H1 (cell line): ENCODE results near the gene TNF. TPM values are rescaled to one million over a fixed set of nuclear protein-coding genes. Genes with fewer than 3 reads are reported as not detected.

ENCODE experiments used
- CBX8 ChIP-seq: fragments of 300-800, 300-1000 bp; sonication (generic); IDR thresholded peaks from 2 replicates; pipeline ENCODE4 v1.7.1; 2016; ENCODE audit warnings: low read depth, low read length, borderline replicate concordance
- CEBPB ChIP-seq: IDR thresholded peaks from 2 replicates; pipeline ENCODE4 v1.6.1; 2012; ENCODE audit warnings: low read depth, low read length
- CHD2 ChIP-seq: IDR thresholded peaks from 2 replicates; pipeline ENCODE4 v1.6.1; 2012; ENCODE audit warnings: low read length, improper control_type of control experiment
- EGR1 ChIP-seq: IDR thresholded peaks from 2 replicates; pipeline ENCODE4 v1.6.1; 2011; ENCODE audit warnings: low read depth, low read length, borderline replicate concordance
- EZH2 ChIP-seq: fragments of 200-600 bp; sonication (generic); IDR thresholded peaks from 2 replicates; pipeline ENCODE4 v1.7.1; 2012; ENCODE audit warnings: low read depth, mild to moderate bottlenecking, moderate library complexity, low read length, inconsistent platforms; ENCODE audit not compliant: severe bottlenecking
- GABPA ChIP-seq: IDR thresholded peaks from 2 replicates; pipeline ENCODE4 v1.6.1; 2011; ENCODE audit warnings: mild to moderate bottlenecking, low read length, moderate library complexity, borderline replicate concordance; ENCODE audit not compliant: insufficient read depth
- KDM4A ChIP-seq: IDR thresholded peaks from one replicate; pipeline ENCODE4 v1.7.1; 2012; ENCODE audit warnings: low read depth, mild to moderate bottlenecking, moderate library complexity, low read length, inconsistent platforms; ENCODE audit not compliant: severe bottlenecking
- PHF8 ChIP-seq: fragments of 200-600 bp; sonication (generic); conservative IDR thresholded peaks from 2 replicates; pipeline ENCODE4 v1.7.1; 2012; ENCODE audit warnings: low read depth, mild to moderate bottlenecking, inconsistent platforms, low read length, moderate library complexity
- POU5F1 ChIP-seq: IDR thresholded peaks from 2 replicates; pipeline ENCODE4 v1.6.1; 2011; ENCODE audit warnings: low read depth, mild to moderate bottlenecking, low read length, moderate library complexity
- RFX5 ChIP-seq: IDR thresholded peaks from 2 replicates; pipeline ENCODE4 v1.6.1; 2011; ENCODE audit warnings: low read depth, low read length, improper control_type of control experiment, borderline replicate concordance
- RXRA ChIP-seq: IDR thresholded peaks from 2 replicates; pipeline ENCODE4 v1.6.1; 2011; ENCODE audit warnings: low read depth, mild to moderate bottlenecking, low read length, moderate library complexity; ENCODE audit not compliant: insufficient read depth
- SAP30 ChIP-seq: fragments of 300-600 bp; sonication (generic); IDR thresholded peaks from 2 replicates; pipeline ENCODE4 v1.7.1; 2012; ENCODE audit warnings: low read length, moderate library complexity, mild to moderate bottlenecking, inconsistent platforms; ENCODE audit not compliant: insufficient read depth, insufficient replicate concordance
- SP1 ChIP-seq: IDR thresholded peaks from 2 replicates; pipeline ENCODE4 v1.6.1; 2011; ENCODE audit warnings: low read depth, low read length
- SP2 ChIP-seq: IDR thresholded peaks from 2 replicates; pipeline ENCODE4 v1.6.1; 2012; ENCODE audit warnings: mild to moderate bottlenecking, low read length, inconsistent platforms
- SP4 ChIP-seq: IDR thresholded peaks from 2 replicates; pipeline ENCODE4 v1.6.1; 2012; ENCODE audit warnings: low read length, inconsistent platforms
- SRF ChIP-seq: IDR thresholded peaks from 2 replicates; pipeline ENCODE4 v1.6.1; 2011; ENCODE audit warnings: mild to moderate bottlenecking, low read depth, low read length, moderate library complexity
- SUZ12 ChIP-seq: fragments of 200-600 bp; sonication (generic); IDR thresholded peaks from 2 replicates; pipeline ENCODE4 v1.6.1; 2012; ENCODE audit warnings: mild to moderate bottlenecking, inconsistent platforms, low read length, moderate library complexity, mixed read lengths
- polyA plus RNA-seq, 7 experiments: library from polyadenylated mRNA; depleted of rRNA in 3 of 7; stranded (reverse) in 5 of 7; unstranded in 2 of 7; fragments of >200 nt in 5 of 7; fragments of 200-250 nt in 2 of 7; gene quantifications; 1 replicate in 5 of 7; 2 replicates in 1 of 7; 4 replicates in 1 of 7; pipeline versions ENCODE4 v1.2.1 to v1.2.3, GENCODE V29; 2011 to 2013; ENCODE audit warnings: missing spikeins in 2 of 7, mixed read lengths in 2 of 7
- total RNA-seq: library from RNA; stranded (reverse); fragmentation: NEBNext Ultra II Directional; extraction: Animal tissue kit (Norgen Biotek cat#: 25700); gene quantifications from 2 replicates; pipeline ENCODE4 v1.2.1, GENCODE V29; 2021
- TF ChIP-seq, protein P1 (sequence below), 3 experiments: IDR thresholded peaks; 1 replicate in 2 of 3; 2 replicates in 1 of 3; pipeline versions ENCODE4 v1.5.1 to v1.6.1; 2011; ENCODE audit warnings: low read length in 3 of 3, mild to moderate bottlenecking in 3 of 3, inconsistent platforms in 2 of 3, low read depth in 1 of 3, moderate library complexity in 1 of 3; ENCODE audit not compliant: insufficient read depth in 1 of 3; ENCODE audit errors: control extremely low read depth in 1 of 3
- TF ChIP-seq, protein P2 (sequence below): IDR thresholded peaks from 2 replicates; pipeline ENCODE4 v1.6.1; 2011; ENCODE audit warnings: low read length, improper control_type of control experiment
- TF ChIP-seq, protein P3 (sequence below): IDR thresholded peaks from 2 replicates; pipeline ENCODE4 v1.6.1; 2011; ENCODE audit warnings: low read depth, mild to moderate bottlenecking, low read length; ENCODE audit not compliant: insufficient read depth

Gene TNF
- total and polyA plus RNA-seq, 2 of the 8 experiments (the other 6 are each of a cell fraction or from before 2014, with no cell fraction given), result not detected

DNA sequence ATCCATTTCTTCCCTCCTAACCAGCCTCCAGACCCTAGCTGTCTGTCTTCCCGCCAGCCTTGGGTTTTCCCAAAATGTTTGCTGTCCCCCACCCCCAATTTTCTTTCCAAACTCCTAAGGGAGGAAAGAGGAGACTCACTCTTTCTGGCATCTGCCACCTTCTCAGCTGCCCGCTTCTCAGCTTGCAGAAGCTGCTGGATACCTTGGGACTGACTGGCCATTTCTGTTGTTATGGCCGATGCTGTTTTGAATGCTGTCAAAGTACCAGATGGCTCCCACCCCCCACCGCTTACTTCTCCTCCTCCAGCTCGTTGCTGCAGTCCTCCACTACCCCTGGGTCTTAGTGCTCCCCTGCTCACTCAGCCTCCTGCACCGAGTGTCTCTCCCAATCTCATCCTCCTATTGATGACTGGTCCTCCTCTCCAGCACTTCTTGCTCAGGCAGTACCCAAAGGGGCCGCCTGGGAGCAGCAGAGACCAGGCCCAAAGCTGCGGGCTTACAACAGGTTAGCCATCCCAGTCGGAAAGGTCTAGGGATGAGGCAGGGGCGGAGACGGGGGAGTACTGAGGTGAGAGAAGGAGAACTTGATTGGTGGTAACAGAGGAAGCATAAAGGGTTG, 28.9 kb upstream of the TNF start, which contains the start of gene ATP6V1G2 (continued):
- TF ChIP-seq, protein P1, sequence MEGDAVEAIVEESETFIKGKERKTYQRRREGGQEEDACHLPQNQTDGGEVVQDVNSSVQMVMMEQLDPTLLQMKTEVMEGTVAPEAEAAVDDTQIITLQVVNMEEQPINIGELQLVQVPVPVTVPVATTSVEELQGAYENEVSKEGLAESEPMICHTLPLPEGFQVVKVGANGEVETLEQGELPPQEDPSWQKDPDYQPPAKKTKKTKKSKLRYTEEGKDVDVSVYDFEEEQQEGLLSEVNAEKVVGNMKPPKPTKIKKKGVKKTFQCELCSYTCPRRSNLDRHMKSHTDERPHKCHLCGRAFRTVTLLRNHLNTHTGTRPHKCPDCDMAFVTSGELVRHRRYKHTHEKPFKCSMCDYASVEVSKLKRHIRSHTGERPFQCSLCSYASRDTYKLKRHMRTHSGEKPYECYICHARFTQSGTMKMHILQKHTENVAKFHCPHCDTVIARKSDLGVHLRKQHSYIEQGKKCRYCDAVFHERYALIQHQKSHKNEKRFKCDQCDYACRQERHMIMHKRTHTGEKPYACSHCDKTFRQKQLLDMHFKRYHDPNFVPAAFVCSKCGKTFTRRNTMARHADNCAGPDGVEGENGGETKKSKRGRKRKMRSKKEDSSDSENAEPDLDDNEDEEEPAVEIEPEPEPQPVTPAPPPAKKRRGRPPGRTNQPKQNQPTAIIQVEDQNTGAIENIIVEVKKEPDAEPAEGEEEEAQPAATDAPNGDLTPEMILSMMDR (IDR thresholded peaks at IDR 0.05; ENCODE audit: control extremely low read depth in 1 of 3, insufficient read depth in 1 of 3, low read depth in 1 of 3, low read length in 3 of 3), result peak; percentile 94 to 99 (median 97)
- TF ChIP-seq SP4, result peak; percentile 56; the same call in 1 of the 2 replicates
- no peak for TF ChIP-seq SUZ12
- TF ChIP-seq POU5F1, result 0 out of 2 replicates have a peak, but pooled peaks have one; percentile 4
- TF ChIP-seq, protein P2, sequence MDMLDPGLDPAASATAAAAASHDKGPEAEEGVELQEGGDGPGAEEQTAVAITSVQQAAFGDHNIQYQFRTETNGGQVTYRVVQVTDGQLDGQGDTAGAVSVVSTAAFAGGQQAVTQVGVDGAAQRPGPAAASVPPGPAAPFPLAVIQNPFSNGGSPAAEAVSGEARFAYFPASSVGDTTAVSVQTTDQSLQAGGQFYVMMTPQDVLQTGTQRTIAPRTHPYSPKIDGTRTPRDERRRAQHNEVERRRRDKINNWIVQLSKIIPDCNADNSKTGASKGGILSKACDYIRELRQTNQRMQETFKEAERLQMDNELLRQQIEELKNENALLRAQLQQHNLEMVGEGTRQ, result no peak
- no peak for TF ChIP-seq PHF8
- TF ChIP-seq SRF, result no peak
- TF ChIP-seq GABPA, result peak; percentile 81; the same call in 1 of the 2 replicates
- peak; percentile 72; the same call in 1 of the 2 replicates for TF ChIP-seq EGR1
- TF ChIP-seq SP1, result peak; percentile 90
- TF ChIP-seq SP2, result no peak
- TF ChIP-seq RFX5, result no peak
- peak; percentile 70 for TF ChIP-seq SAP30
- TF ChIP-seq CEBPB, result no peak; the same call in 1 of the 2 replicates
- TF ChIP-seq CHD2, result peak; percentile 68
- no peak for TF ChIP-seq CBX8
- TF ChIP-seq EZH2, result no peak
- TF ChIP-seq, protein P3, sequence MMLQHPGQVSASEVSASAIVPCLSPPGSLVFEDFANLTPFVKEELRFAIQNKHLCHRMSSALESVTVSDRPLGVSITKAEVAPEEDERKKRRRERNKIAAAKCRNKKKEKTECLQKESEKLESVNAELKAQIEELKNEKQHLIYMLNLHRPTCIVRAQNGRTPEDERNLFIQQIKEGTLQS, result 0 out of 2 replicates have a peak, but pooled peaks have one; percentile 26
- no peak for TF ChIP-seq KDM4A
- no peak for TF ChIP-seq RXRA
